HTR-8/SVneo (cell line): Measurements from ENCODE around the gene SLC1A1.
"Not testable (repeated sequence)": the region's sequence is repeated elsewhere in the genome, so short reads cannot be mapped to it uniquely, and the experiment has no call there.

Source experiments
- DNase-seq: peaks from one replicate; pipeline ENCODE4 v3.0.0; 2011; ENCODE audit warnings: low spot score, mixed read lengths; ENCODE audit not compliant: insufficient read length
- FAIRE-seq: peaks from 2 replicates; lab custom pipeline; 2011; peaks lifted over from hg19 to GRCh38; lab: Jason Lieb, UNC

The SLC1A1 gene

GRCh38 chr9:4503103-4503502, 12.8 kb downstream of the SLC1A1 start:
- FAIRE-seq (no peak), DNase-seq (no peak)

DNA sequence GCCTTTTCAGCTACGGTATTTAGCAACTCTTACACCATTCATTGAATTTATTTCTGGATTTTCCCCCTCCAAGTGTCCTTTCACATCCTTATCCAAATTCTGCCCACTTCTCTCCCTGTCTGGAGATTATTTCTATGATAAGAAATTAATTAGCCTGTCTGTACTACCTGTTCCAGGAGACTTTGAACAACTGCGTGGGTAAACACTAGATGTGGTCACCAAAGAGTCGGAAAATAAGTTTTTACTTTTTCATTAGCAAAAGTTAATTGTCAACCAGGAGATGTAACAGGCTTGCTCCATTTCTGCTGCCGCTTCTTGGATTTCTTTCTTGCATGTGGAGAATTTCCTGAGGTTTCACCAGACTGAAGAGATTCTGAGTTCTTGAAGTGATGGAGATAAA, 14.0 kb downstream of the SLC1A1 start:
- DNase-seq (no peak), FAIRE-seq (no peak)

DNA sequence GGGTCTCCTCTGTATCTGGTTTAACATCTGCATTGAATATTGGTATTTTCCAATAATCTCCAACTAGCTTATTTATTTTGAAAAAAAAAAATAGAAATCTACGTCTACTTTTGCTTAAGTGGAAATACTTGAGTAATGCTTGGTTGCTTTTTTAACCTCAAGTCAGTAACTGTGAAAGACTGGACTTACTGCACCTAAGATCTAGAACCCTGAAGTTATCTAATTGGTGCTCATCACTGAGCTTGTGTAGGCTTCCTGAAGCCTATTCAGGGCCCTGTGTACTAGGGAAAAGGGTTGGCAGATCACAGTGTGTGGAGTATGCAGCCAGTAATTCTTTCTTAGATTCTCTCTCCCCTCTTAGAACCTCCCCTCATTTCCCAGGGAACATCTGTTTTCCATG, 16.2 kb downstream of the SLC1A1 start:
- no peak for FAIRE-seq
- no peak for DNase-seq

DNA sequence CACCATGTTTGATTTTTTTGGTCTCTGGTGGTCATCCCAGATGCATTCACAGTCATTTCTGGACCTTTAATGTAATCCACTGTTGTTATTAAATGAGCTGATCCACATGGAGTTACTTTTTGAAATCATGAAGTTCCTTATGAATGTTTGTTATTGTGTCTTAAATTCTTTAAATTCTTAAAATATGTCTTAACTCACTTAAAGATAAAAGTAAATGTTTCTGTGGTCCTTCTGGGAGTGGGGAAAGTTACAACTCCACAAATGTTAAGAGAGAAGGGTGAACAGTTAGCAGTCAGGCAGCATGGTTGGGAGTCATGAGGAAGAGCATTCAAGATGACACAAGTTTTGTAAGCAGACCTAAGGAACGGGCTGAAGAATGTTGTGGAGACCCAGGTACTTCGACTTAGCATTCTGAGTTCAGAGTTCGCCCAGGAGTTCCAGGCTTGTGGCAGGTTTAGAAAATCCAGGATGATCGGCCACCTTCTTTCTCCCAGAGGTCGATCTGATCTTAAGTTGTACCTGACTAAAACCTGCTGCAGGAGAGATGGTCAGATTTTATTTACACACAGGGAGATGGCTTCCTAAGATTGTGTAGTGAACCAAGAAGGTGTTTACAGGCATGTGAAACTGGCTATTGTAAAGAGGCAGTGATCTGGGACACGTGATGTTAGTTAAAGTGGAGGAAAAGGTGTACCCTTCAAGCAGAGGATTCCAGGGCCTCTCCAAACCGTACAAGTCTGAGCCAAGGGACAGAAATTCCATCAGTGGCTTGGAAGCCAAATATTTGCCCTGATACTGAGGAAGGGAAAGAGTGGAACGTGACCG, 17.2 kb downstream of the SLC1A1 start:
- no peak for DNase-seq
- FAIRE-seq = no peak

DNA sequence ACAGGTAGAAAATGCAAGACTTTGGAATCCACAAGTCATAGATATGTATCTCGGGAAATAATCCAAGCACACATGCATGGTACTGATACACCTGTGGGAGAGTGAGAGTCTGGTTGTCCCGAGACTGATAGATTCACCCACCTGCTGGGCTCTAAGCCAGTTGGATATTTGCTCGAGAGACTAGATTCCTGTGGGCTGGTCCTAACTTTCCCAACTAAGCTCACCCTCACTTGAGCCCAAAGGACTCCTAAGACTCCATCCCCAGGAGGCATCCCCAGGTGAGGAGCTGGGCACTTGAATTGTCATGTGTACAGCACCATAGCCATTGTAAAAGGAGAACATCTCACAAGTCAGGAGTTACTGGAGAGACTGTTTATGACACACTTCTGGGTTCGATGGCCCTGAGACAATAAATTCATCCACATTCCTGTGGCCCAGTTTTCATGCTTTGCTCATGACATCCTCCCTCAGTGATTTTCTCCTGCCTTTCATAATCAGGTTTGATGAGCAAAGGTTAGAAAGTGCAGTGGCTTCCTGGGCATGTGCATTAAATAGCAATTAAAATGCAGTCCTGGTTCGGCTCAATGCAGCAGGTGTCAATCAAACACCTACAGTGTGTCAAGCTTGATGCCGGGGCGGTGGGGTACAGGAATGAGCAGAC, 18.1 kb downstream of the SLC1A1 start:
- FAIRE-seq = no peak
- peak; percentile 32 for DNase-seq

- no peak for FAIRE-seq
These were observed 18.8 kb downstream of the SLC1A1 start for GRCh38 chr9:4508907-4509589.

GRCh38 chr9:4509590-4509984, 19.3 kb downstream of the SLC1A1 start:
- FAIRE-seq (no peak), DNase-seq (no peak)

More at GRCh38 chr9:4508907-4509589, 18.8 kb downstream of the SLC1A1 start:
- DNase-seq = no peak

DNA sequence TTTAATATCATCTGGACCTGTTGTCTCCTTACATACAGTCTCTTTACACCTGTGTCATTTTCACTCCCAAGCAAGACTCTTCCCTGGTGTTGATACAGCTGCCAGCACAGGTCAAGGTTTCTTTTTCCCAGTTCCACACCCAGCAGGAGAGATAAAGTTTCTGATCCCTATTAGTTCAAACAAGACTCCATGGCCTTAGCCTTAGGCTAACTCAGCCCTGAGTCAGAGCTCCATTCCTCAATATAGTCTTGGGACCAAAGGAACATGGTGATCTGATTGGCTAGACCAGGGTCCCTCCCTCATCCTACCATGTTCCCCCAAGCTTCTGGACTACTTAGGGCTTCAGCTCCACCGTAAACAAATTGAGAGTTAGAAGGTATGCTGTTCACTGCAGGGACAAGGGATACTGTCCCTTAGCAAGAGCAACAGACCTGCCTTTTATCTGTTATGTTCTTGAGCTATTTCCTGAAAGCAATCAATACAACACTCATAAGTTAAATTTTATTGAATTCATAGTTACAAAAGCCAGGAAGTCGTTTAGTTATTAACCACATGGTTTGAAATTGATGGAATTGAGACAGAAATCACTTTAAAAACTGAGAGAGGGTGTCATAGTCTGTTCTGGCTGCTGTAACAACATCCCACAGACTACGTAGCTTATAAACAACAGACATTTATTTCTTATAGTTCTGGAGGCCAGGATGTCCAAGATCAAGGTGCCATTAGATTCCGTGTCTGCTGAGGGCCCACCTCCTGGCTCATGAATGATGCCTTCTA, 20.5 kb downstream of the SLC1A1 start:
- FAIRE-seq (no peak), DNase-seq (no peak)

- FAIRE-seq = no peak
These were observed 24.2 kb downstream of the SLC1A1 start for GRCh38 chr9:4514252-4515128.

DNA sequence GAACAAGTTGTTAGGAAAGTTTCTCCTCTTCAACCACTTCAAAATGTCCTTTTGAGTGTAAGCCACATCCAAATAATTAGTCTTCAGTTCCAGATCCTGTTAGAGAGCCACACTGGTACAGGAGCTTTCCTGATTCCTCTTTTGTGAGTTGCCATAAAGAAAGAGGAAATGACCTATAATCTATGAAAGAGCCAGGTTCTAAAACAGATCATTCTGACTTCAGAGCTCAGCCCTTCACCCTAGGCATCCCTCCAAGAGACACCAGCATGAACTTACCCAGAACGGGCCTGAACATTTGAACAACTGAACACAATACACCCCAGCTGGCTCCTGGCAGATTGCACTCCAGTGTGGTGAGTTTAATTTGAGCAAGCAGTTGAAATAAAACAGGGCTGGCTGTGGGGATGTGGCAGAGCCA, 25.7 kb downstream of the SLC1A1 start:
- DNase-seq (no peak), FAIRE-seq (no peak)

More at GRCh38 chr9:4514252-4515128, 24.2 kb downstream of the SLC1A1 start:
- DNase-seq = no peak

GRCh38 chr9:4517274-4517673, 27.0 kb downstream of the SLC1A1 start:
- FAIRE-seq (no peak), DNase-seq (no peak)

GRCh38 chr9:4519604-4520003, 29.3 kb downstream of the SLC1A1 start:
- DNase-seq = no peak

DNA sequence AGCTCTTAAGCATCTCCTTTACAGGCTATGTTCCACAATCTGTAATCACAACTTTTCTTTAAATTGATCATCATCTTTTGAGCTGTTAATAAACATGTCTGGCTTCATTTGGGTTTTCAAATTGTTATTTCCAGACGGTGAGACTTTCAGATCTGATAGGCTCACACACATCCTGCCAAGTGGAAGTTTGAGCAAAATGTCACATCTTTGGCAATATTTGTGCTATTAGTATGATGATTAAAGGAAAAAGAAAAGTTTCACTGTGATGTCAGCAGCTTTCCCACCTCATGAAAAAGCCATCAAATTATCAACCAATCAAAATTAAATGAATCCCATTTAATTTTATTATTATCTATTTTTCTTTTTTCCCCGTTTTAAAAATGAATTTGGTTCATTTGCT, 29.8 kb downstream of the SLC1A1 start:
- DNase-seq = no peak
- no peak for FAIRE-seq

More at GRCh38 chr9:4519604-4520003, 29.3 kb downstream of the SLC1A1 start:
- FAIRE-seq = no peak

DNA sequence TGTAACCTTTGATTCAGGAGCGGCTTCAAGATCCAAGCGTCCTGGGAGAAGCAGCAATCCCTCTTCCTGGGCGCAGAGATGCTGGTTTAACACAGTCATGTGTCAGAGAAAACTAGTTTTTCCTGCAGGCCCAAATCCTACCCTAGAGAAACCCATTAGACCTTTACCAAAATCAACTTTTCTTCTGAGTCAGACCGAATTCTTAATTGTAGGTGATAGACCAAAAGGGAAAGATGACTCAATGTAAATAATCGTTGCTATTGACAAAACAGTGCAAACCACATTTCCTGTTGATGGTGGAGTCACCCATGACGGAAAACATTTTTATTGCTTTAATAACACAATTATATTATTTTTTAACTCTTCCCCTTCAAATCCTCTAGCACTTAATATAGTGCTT, 40.1 kb downstream of the SLC1A1 start:
- DNase-seq (no peak), FAIRE-seq (no peak)

- DNase-seq = not testable (repeated sequence)
These were observed 40.6 kb downstream of the SLC1A1 start for GRCh38 chr9:4530831-4531230.

DNA sequence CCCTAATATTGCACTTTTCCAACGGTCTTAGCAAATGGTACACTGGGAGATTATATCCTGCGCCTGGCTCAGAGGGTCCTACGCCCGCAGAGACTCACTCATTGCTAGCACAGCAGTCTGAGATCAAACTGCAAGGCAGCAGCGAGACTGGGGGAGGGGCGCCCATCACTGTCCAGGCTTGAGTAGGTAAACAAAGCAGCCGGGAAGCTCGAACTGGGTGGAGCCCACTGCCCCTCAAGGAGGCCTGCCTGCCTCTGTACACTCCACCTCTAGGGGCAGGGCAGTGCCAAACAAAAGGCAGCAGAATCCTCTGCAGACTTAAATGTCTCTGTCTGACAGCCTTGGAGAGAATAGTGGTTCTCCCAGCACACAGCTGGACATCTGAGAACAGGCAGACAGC, 41.1 kb downstream of the SLC1A1 start:
- not testable (repeated sequence) for FAIRE-seq, DNase-seq

More at GRCh38 chr9:4530831-4531230, 40.6 kb downstream of the SLC1A1 start:
- not testable (repeated sequence) for FAIRE-seq

DNA sequence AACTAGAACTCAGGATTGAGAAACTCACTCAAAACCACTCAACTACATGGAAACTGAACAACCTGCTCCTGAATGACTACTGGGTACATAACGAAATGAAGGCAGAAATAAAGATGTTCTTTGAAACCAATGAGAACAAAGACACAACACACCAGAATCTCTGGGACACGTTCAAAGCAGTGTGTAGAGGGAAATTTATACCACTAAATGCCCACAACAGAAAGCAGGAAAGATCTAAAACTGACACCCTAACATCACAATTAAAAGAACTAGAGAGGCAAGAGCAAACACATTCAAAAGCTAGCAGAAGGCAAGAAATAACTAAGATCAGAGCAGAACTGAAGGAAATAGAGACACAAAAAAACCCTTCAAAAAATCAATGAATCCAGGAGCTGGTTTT, 43.6 kb downstream of the SLC1A1 start:
- not testable (repeated sequence) for DNase-seq, FAIRE-seq

DNA sequence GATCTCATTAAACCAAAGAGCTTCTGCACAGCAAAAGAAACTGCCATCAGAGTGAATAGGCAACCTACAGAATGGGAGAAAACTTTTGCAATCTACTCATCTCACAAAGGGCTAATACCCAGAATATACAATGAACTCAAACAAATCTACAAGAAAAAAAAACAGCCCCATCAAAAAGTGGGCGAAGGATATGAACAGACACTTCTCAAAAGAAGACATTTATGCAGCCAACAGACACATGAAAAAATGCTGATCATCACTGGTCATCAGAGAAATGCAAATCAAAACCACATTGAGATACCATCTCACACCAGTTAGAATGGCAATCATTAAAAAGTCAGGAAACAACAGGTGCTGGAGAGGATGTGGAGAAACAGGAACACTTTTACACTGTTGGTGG, 45.9 kb downstream of the SLC1A1 start:
- not testable (repeated sequence) for FAIRE-seq, DNase-seq

GRCh38 chr9:4537581-4537980, 47.3 kb downstream of the SLC1A1 start:
- FAIRE-seq (no peak), DNase-seq (no peak)
